Fibroblast of pulmonary artery (primary cell): ENCODE data around the gene ARID3C.
A peak's percentile ranks its signal among the peaks of the same experiment; 100 is the strongest.

ENCODE experiments used
- DNase-seq: peaks from one replicate; pipeline ENCODE4 v3.0.0-alpha.2; 2010; ENCODE audit warnings: low read depth
- H3K4me3 ChIP-seq: replicated peaks from 2 replicates; pipeline ENCODE4 v1.5.1; 2011; ENCODE audit warnings: low read depth, mild to moderate bottlenecking, control low read depth, low read length, moderate library complexity
- CTCF ChIP-seq: IDR thresholded peaks from 2 replicates; pipeline ENCODE4 v1.5.1; 2011; ENCODE audit warnings: mild to moderate bottlenecking, control low read depth, low read length, inconsistent platforms; ENCODE audit errors: missing control alignments

ARID3C gene

GRCh38 chr9:34580358-34580757, 48.5 kb downstream of the ARID3C start:
- DNase-seq, result no peak
- H3K4me3 ChIP-seq, result no peak overlapping the region
- no peak for TF ChIP-seq CTCF

- TF ChIP-seq CTCF, result no peak
- DNase-seq, result no peak
- H3K4me3 ChIP-seq, result no peak overlapping the region
Measured at GRCh38 chr9:34579808-34580163, 49.1 kb downstream of the ARID3C start.

- no peak for DNase-seq
- H3K4me3 ChIP-seq, result no peak overlapping the region
- TF ChIP-seq CTCF, result no peak
Measured at GRCh38 chr9:34579104-34579807, 49.6 kb downstream of the ARID3C start.

- TF ChIP-seq CTCF, result no peak
- no peak overlapping the region for H3K4me3 ChIP-seq
- peak; percentile 49 for DNase-seq
Measured at GRCh38 chr9:34578241-34579103, 50.4 kb downstream of the ARID3C start.

- no peak for DNase-seq
- no peak for TF ChIP-seq CTCF
Measured at GRCh38 chr9:34577400-34578240, 51.2 kb downstream of the ARID3C start.

GRCh38 chr9:34576597-34577399, 52.1 kb downstream of the ARID3C start:
- no peak for TF ChIP-seq CTCF
- no peak for DNase-seq
- H3K4me3 ChIP-seq, result no peak overlapping the region

More at GRCh38 chr9:34577400-34578240, 51.2 kb downstream of the ARID3C start:
- H3K4me3 ChIP-seq, result no peak overlapping the region
